A673 (cell line): ENCODE results near the gene FADD. TPM values are rescaled to one million over a fixed set of nuclear protein-coding genes. Genes with fewer than 3 reads are reported as not detected.

ENCODE experiments used
- BruUV-seq: library from RNA; stranded (reverse); fragments of 400-500 nt; replicated peaks from 2 replicates; lab custom pipeline; 2021; lab: Mats Ljungman, UMichigan
- CTCF ChIA-PET: fragments of 300-600 bp; sonication (Branson Sonifier 250); formaldehyde crosslinking; loops from one replicate; lab custom pipeline; 2022; ENCODE audit warnings: antibody characterized with exemption; lab: Charles Lee
- POLR2A ChIA-PET: fragments of 300-600 bp; sonication (Branson Sonifier 250); formaldehyde crosslinking; loops from one replicate; lab custom pipeline; 2022; ENCODE audit warnings: antibody characterized with exemption; ENCODE audit not compliant: low non-redundant PET; lab: Charles Lee
- DNase-seq: peaks from one replicate; pipeline ENCODE4 v3.0.0-alpha.2; 2015; ENCODE audit warnings: low spot score
- H3K27ac ChIP-seq: fragments of 200-600 bp; sonication (generic); 2 replicates; pipeline ENCODE4 v1.5.1; 2016; ENCODE audit warnings: mixed run types, low read depth, mild to moderate bottlenecking, mixed read lengths, antibody characterized with exemption, low read length; ENCODE audit not compliant: poor library complexity, severe bottlenecking
- H3K27me3 ChIP-seq: fragments of 200-600 bp; sonication (generic); replicated peaks from 2 replicates; pipeline ENCODE4 v1.6.1; 2017; ENCODE audit warnings: mixed run types, low read depth, mild to moderate bottlenecking, mixed read lengths, antibody characterized with exemption, low read length; ENCODE audit not compliant: insufficient read depth, poor library complexity
- H3K36me3 ChIP-seq: fragments of 200-600 bp; sonication (generic); 2 replicates; pipeline ENCODE4 v1.6.1; 2016; ENCODE audit warnings: mixed run types, mild to moderate bottlenecking, mixed read lengths, antibody characterized with exemption, low read length; ENCODE audit not compliant: insufficient read depth, poor library complexity, severe bottlenecking
- H3K4me1 ChIP-seq: fragments of 200-600 bp; sonication (generic); 2 replicates; pipeline ENCODE4 v1.6.1; 2017; ENCODE audit warnings: mixed run types, mild to moderate bottlenecking, mixed read lengths, antibody characterized with exemption, low read length; ENCODE audit not compliant: insufficient read depth, poor library complexity, severe bottlenecking
- H3K4me3 ChIP-seq: fragments of 200-600 bp; sonication (generic); 2 replicates; pipeline ENCODE4 v1.5.1; 2016; ENCODE audit warnings: low read depth, mixed run types, mild to moderate bottlenecking, mixed read lengths, low read length; ENCODE audit not compliant: poor library complexity, severe bottlenecking
- H3K9me3 ChIP-seq: fragments of 200-600 bp; sonication (generic); 2 replicates; pipeline ENCODE4 v1.6.1; 2016; ENCODE audit warnings: mixed run types, low read depth, mild to moderate bottlenecking, mixed read lengths, antibody characterized with exemption, low read length; ENCODE audit not compliant: poor library complexity, severe bottlenecking
- CTCF ChIP-seq: fragments of 300-800, 200-600 bp; sonication (generic); conservative IDR thresholded peaks from 2 replicates; pipeline ENCODE4 v1.5.1; 2017; ENCODE audit warnings: low read depth, mild to moderate bottlenecking, antibody characterized with exemption, low read length, moderate library complexity, mixed read lengths
- EZH2 ChIP-seq: fragments of 200-600 bp; sonication (generic); IDR thresholded peaks from 2 replicates; pipeline ENCODE4 v1.6.1; 2017; ENCODE audit warnings: borderline replicate concordance, low read depth, mild to moderate bottlenecking, mixed read lengths, antibody characterized with exemption, low read length; ENCODE audit not compliant: poor library complexity, severe bottlenecking
- intact Hi-C: fragments of 100-400 bp; cut with micrococcal nuclease; formaldehyde crosslinking; loops from one replicate; pipeline ENCODE4 v1.10.0; 2022; ENCODE audit not compliant: unreplicated experiment
- total RNA-seq: library from RNA; stranded (reverse); gene quantifications from 2 replicates; pipeline ENCODE4 v1.2.3, GENCODE V29; 2021

The FADD gene
- total RNA-seq, 1 experiment from 2014 or later: 62.7 TPM

- Histone ChIP-seq H3K36me3 (peaks cover 45% of the 10 kb centered on the region), H3K4me1 (peaks cover 10% of the 10 kb centered on the region), H3K27ac (peak overlapping the region; percentile 93), H3K27me3 (no peaks in the 10 kb centered on the region), H3K4me3 (peak overlapping the region; percentile 83), H3K9me3 (no peaks in the 10 kb centered on the region)
- TSS peak; percentile 75 for BruUV-seq
- intact Hi-C loops: loop anchor here (5.0 kb wide), 1 partner anchor 63 kb away; no protein-coding TSS in a partner anchor
- ChIA-PET POLR2A (no interaction called here), CTCF (interaction anchor here (0.5 kb wide), 1 partner anchor 288 kb away, joined by 10 read pairs; no protein-coding TSS in a partner anchor)
- DNase-seq: peak; percentile 89
- TF ChIP-seq EZH2 (no peak), CTCF (no peak)
These were observed 812 bp downstream of the FADD start for GRCh38 chr11:70203751-70204465.

- intact Hi-C loops: loop anchor here (5.0 kb wide), 1 partner anchor 63 kb away; no protein-coding TSS in a partner anchor
- Histone ChIP-seq H3K4me3 (peak overlapping the region; percentile 83), H3K27ac (peak overlapping the region; percentile 93), H3K9me3 (no peaks in the 10 kb centered on the region), H3K36me3 (peaks cover 50% of the 10 kb centered on the region), H3K4me1 (peaks cover 10% of the 10 kb centered on the region), H3K27me3 (no peaks in the 10 kb centered on the region)
- no TSS peak for BruUV-seq
- CTCF ChIA-PET: no interaction called here
- no peak for TF ChIP-seq EZH2
- TF ChIP-seq CTCF: no peak
- no peak for DNase-seq
- POLR2A ChIA-PET: interaction anchor here (0.5 kb wide), 1 partner anchor 425 kb away, joined by 4 read pairs; no protein-coding TSS in a partner anchor
These were observed 1.3 kb downstream of the FADD start for GRCh38 chr11:70204466-70204799.

GRCh38 chr11:70205049-70205725, 2.1 kb downstream of the FADD start:
- peaks cover 50% of the 10 kb centered on the region for H3K36me3 ChIP-seq
- no peaks in the 10 kb centered on the region for H3K9me3 ChIP-seq
- no peaks in the 10 kb centered on the region for H3K27me3 ChIP-seq
- no TSS peak for BruUV-seq
- no peak for TF ChIP-seq CTCF
- TF ChIP-seq EZH2: no peak
- ChIA-PET POLR2A (interaction anchor here (0.5 kb wide), 1 partner anchor 426 kb away, joined by 4 read pairs; no protein-coding TSS in a partner anchor), CTCF (no interaction called here)
- DNase-seq: no peak
- intact Hi-C loops: no loop called here
- H3K4me3 ChIP-seq: peak overlapping the region; percentile 83
- H3K27ac ChIP-seq: peak overlapping the region; percentile 93
- H3K4me1 ChIP-seq: peaks cover 10% of the 10 kb centered on the region
